ENCODE measurements around the gene TBC1D5.

TBC1D5 gene

DNA sequence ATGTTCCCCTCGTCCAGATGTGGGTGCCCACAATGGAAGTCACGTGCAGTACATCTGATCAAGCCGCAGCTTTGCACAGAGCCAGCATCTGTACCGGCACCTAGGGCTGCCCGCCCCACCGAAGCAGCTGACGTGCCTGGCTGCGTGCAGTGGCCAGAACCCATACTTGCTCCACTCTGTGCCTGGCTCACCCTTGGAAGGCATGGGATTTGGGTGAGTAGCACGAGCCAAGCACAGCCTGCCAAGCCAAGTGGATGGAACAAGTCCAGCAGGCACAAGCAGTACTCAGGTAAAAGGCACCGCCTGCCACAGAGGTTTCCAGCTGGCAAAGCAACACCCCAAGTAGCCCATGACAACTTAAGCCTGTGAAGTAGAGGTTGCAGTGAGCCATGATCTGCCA, 261.3 kb downstream of the TBC1D5 start:
- no peak for DNase-seq (ENCODE audit: low read depth, low spot score)

GRCh38 chr3:17479681-17480405, 262.6 kb downstream of the TBC1D5 start:
- no peak for DNase-seq (ENCODE audit: low read depth, low spot score)

- no peak for DNase-seq (ENCODE audit: low read depth, low spot score)
These were observed 263.8 kb downstream of the TBC1D5 start for GRCh38 chr3:17478673-17479072.

- no peak for DNase-seq (ENCODE audit: low read depth, low spot score)
These were observed 268.7 kb downstream of the TBC1D5 start for GRCh38 chr3:17473761-17474160.

GRCh38 chr3:17469954-17470353, 272.5 kb downstream of the TBC1D5 start:
- no peak for DNase-seq (ENCODE audit: low read depth, low spot score)

DNA sequence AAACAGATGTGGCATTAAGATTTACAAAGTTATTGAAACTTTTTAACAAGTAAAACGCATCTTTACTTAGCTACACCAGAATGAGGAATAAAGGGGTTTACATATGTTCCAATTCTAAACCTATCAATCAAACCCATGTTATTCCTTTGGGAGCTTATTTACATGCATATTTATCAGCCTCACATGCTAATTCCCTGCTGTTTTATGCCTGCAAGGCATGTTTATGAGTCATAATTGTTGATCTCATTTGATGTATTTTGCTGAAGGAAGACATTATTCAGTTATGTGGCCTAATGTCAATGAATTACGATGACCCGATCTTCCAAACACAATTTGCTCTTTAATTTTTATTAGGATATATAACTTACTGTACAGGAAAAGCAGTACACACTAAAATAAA, 272.9 kb downstream of the TBC1D5 start:
- no peak for DNase-seq (ENCODE audit: low read depth, low spot score)

DNA sequence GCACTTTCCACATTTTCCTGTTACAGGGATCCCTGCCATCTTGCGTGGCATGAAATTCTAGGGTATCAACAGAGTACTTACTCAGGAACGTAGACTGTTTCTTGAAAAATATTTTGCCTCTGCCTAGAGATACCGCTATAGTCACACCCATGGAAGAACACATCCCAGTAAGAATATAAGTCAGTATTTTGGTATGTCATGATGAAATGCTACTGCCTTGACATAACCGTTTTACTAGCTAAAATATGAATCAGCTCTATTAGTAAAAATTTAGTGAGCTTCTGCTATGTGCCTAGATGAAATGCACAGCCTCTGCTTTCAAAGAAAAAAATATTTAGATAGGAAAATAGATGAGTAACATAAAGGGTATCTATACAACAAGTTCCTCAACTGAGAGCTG, 276.4 kb downstream of the TBC1D5 start:
- DNase-seq (ENCODE audit: low read depth, low spot score), result no peak

DNA sequence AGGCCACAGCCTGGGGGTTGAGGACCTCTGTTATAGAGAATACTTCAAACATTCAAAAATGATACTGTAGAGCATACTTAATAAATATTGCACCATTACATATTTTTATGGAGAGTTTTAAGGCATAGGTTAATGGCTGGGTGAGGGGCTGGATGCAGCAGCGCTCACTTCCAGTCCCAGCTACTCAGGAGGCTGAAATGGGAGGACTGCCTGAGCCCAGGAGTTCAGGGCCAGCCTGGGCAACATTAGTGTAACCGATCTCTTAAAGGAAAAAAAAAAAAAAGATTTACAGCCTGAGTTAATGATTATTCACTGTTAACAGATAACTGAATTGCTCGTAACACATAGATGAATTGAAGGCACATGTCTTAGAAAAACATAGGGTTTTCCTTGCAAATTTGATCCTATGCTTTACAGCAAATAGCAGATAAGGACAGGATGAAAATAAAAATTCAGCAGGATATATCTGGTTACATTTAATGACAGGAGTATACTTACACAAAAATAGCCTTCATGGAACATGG, 282.9 kb downstream of the TBC1D5 start:
- DNase-seq (ENCODE audit: low read depth, low spot score), result no peak

- DNase-seq (ENCODE audit: low read depth, low spot score), result no peak
These were observed 285.8 kb downstream of the TBC1D5 start for GRCh38 chr3:17456650-17457049.

DNA sequence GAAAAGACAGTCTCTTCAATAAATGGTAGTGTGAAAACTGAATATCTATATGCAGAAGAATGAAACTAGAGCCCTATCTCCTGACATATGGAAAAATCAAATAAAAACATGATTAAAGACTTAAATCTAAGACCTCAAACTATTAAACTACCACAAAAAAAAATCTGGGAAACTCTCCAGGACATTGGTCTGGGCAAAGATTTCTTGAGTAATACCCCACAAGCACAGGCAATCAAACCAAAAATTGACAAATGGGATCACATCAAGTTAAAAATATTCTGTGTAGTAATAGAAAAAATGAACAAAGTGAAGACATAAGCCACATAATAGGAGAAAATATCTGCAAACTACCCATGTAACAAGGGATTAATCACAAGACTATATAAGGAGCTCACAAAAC, 286.4 kb downstream of the TBC1D5 start:
- no peak for DNase-seq (ENCODE audit: low read depth, low spot score)

DNA sequence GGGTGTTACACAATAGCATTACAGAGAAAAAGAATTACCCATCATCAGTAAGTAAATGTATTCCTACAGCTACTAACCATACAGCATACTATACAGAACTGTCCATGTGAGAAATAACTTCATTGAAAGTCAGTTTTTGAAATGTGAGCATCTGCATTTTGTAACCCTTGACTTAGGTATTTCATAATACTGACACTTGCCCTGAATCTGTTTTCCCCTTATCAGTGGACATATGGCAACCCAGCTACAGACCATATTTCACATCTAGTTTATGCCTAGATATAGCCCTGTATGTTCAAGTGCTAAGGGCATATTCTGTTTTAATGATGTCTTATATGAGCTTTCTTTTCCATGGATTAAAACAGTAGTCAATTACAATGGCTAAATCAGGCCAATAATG, 297.6 kb downstream of the TBC1D5 start:
- no peak for DNase-seq (ENCODE audit: low read depth, low spot score)

- DNase-seq (ENCODE audit: low read depth, low spot score), result no peak
These were observed 299.3 kb downstream of the TBC1D5 start for GRCh38 chr3:17443142-17443541.

- no peak for DNase-seq (ENCODE audit: low read depth, low spot score)
These were observed 299.9 kb downstream of the TBC1D5 start for GRCh38 chr3:17442332-17443049.

- DNase-seq (ENCODE audit: low read depth, low spot score), result no peak
These were observed 308.6 kb downstream of the TBC1D5 start for GRCh38 chr3:17433876-17434275.

- no peak for DNase-seq (ENCODE audit: low read depth, low spot score)
These were observed 310.2 kb downstream of the TBC1D5 start for GRCh38 chr3:17432236-17432635.

- no peak for DNase-seq (ENCODE audit: low read depth, low spot score)
These were observed 310.9 kb downstream of the TBC1D5 start for GRCh38 chr3:17431484-17432045.

- no peak for DNase-seq (ENCODE audit: low read depth, low spot score)
These were observed 311.4 kb downstream of the TBC1D5 start for GRCh38 chr3:17431004-17431403.

GRCh38 chr3:17430582-17430981, 311.8 kb downstream of the TBC1D5 start:
- no peak for DNase-seq (ENCODE audit: low read depth, low spot score)

DNA sequence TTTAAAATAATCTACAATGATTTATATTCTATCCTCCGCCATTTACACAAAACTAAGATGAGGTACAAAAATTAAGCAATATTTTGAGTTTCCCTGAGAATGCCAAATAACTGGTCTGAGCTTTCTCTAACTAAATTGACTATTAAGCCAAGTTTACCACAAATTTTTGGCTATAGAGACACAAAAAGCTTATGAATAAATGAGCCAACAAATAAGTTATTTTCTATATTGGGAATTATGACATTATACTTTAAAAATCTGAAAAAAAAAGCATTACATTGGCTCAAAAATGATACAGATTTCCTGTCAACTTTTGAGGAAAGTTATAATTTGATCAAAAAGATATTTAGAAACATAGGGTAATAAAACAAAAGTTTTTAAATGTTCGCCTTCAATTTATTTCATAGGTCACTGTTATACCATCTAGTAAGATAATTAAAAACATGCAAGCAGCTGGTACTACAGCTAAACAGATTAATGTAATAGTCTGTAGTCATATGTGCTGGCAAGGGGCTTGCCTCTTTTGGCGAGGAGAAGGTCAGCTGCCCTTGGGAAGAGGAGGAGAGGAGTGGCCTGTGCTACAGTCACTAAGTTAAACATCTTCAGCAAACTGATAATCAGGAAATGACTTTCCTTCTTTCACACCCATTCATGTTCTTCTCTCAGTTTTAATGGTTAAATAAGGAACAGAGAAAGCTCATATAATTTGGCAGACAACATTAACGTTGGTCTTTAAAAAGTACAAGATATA, 318.5 kb downstream of the TBC1D5 start:
- DNase-seq (ENCODE audit: low read depth, low spot score), result no peak

DNA sequence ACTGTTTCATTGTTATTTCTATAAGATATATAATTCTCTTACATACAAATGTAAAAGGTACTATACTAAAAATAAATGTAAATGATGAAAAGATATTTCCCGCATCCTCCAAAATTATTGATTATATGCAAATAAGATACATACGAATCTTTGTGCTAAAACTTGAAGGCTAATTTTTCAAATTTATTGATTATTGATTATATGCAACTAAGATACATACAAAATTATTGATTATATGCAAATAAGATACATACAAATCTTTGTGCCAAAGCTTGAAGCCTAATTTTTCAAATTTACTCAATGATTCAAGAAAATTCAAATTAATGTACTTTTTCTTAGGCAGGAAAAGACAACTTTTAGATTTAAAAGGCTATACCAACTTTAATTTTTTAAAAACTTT, 319.8 kb downstream of the TBC1D5 start:
- DNase-seq (ENCODE audit: low read depth, low spot score), result no peak

DNA sequence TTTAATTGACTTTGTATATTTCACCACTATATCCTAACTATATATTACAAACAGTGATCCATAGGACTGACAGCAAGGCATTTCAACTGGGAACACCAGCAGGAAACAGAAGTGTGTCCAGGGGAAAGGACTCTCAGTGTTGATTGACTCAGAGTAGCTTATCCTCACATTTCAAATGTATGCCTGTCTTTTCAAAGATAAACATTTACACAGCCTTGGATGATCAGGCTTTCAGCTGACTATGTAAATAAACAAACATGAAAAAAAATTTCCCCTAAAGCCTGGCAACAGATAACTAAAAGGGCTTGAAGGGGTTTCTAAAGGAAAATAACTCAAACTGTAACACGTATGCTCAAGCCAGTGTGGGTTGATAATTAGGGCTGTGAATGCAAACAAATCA, 321.8 kb downstream of the TBC1D5 start:
- no peak for DNase-seq (ENCODE audit: low read depth, low spot score)

DNA sequence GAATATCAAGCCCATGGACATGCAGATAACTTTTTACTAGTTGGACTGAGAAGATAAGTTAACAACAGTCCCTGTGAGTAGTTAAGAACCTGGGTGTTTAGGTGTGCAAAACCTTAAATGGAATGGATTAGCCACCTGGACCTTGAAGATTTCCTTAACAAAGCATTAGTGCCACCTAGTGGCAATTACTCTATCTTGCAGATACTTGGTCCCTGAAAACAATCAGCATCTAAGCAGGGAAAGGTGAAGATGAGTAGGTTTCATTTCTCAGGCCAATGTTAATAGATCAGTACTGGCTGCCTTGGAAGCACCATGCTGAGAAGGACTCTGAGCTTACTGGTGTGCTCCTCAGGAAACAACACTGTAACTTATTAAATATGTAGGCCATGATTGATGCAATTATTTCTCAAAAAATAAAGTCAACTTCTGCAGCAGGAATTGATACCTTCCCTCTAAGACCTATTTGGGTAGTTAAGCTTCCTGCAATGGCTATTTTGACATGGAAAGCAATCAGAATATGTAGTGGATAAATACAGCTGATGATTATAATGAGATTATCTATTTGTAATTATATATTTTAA, 329.4 kb downstream of the TBC1D5 start:
- DNase-seq (ENCODE audit: low read depth, low spot score), result no peak

Data from activated CD4-positive, CD25-positive, alpha-beta regulatory T cell treated with anti-CD3 and anti-CD28 coated beads, Interleukin-2, amount 50 U/mL, for 16 hours (primary cell).